NCI-H345 treated with DMSO at 0.1 percent for 48 hours (cell line): ENCODE measurements around the gene UNC119B.
"Not testable (repeated sequence)": the region's sequence is repeated elsewhere in the genome, so short reads cannot be mapped to it uniquely, and the experiment has no call there.

Experiments
- DNase-seq: peaks from one replicate; lab custom pipeline; 2025; ENCODE audit not compliant: unreplicated experiment; lab: John Stamatoyannopoulos, UW

Gene UNC119B

DNA sequence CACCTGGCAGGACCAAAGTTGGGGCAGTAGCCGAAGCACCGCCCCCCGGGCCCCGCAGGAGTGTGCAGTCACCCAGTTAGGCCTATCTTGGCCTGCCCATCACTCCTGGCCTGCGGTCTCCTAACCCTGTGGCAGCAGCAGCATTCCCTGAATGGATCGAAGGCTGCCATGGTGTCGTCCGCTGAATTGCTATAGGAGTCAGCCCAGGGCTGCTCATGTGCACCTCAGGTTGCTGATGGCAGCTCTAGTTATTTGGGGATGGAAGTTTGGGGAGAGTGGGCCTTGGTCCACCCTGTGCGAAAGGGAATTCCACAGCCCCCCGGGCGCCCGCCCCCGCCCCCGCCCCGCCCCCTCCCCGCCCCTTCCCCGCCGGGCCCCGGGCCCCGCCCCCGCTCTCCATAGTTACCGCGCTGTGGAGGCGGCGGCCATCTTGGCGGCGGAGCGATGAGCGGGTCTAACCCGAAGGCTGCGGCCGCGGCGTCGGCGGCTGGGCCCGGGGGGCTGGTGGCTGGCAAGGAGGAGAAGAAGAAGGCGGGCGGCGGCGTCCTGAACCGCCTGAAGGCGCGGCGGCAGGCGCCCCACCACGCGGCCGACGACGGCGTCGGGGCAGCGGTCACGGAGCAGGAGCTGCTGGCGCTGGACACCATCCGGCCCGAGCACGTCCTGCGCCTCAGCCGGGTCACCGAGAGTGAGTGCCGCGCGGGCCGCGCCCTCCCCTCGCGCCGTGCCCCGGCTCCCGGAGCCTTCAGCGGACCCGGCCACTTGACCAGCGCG lies at the start of gene UNC119B:
UNC119B (plus strand) TSS at position 428 of the 774 bp plus-strand sequence; CDS start at position 445, 17 bp downstream.
- DNase-seq = peak; percentile 62

DNA sequence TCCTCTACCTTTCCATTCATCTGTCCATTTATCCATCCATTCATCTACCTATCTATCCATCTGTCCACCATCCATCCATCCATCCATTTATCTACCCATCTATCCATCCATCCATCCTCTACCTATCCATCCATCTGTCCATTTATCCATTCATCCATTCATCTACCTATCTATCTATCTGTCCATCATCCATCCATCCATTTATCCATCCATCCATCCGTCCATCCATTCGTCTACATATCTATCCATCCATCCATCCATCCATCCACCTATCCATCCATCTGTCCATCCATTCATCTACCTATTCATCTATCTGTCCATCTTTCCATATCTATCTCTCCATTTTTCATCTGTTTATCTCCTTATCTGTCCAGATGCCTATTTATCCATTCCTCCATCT lies 48.8 kb upstream of the UNC119B start:
- DNase-seq = no peak

DNA sequence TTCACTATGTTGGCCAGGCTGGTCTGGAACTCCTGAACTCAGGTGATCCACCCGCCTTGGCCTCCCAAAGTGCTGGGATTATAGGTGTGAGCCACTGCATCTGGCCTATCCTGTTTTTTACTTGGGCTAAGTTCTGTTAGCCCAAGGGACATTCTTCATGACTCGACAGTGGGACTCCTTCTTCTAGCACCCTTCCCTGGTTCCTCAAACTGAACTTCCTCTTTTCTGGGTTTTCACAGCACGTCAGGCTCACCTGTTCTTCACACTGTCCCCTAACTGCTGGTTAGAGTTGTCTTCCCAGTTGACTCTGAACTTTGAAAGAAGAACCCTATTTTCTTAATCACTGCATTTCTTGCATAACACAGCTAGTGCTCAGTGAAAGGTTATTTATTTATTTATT lies 47.4 kb upstream of the UNC119B start:
- no peak for DNase-seq

DNA sequence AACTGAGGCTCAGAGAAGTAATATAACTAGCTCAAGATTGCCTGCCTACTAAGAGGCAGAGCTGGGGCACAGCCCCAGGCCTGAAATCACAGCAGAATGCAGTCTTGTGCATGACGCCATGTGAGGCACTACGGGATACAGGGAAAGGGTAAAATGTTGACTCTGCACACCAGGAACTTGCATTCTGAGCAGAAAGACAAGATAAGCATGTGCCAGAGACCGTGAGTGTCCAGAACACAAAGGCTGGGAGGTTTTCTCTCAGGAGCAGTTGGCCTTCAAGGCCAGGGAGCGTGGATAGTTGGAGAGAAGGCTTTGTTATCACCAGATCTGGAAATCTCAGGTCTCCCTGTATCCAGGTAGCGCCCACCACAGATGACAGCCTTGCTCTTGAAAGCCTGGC lies 46.5 kb upstream of the UNC119B start:
- DNase-seq = no peak

DNA sequence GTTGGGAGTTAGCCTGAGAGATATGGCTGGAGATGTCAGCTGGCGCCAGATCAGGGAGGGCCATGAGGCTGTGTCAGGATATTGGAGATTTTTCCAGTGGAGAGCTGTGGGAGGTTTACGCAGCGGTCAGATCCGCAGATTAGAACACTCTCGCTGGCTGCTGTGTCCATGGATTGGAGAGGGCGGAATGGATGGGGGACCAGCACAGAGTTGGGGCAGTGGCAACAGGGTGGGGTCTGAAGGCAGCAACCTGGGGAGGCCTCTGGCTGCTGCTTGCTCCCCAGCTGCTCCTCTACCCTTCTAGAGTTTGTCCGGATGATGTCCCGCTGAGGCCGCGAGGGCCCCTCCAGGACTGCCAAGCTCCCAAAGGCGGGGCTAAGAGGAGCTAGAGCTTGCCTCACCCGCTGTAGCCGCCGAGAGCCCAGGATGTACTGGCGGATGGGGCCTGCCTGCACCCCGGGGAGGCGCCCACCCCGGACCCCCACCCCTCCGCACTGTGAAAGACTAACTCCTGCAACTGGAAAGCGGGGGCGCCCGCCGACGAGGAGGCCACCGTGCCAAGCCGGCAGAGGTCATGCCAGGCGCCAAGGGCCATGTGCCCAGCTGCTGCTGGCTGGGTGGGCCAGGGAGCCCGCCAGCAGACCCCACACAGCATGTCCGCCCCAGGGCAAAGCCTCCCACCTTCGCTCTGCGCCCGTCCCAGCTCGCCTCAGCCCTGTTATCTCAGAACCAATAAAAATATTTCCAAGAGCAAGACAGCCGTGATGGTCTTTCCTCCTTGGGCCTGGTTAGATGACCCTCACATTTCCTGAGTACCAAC lies 43.5 kb upstream of the UNC119B start:
- no peak for DNase-seq

DNA sequence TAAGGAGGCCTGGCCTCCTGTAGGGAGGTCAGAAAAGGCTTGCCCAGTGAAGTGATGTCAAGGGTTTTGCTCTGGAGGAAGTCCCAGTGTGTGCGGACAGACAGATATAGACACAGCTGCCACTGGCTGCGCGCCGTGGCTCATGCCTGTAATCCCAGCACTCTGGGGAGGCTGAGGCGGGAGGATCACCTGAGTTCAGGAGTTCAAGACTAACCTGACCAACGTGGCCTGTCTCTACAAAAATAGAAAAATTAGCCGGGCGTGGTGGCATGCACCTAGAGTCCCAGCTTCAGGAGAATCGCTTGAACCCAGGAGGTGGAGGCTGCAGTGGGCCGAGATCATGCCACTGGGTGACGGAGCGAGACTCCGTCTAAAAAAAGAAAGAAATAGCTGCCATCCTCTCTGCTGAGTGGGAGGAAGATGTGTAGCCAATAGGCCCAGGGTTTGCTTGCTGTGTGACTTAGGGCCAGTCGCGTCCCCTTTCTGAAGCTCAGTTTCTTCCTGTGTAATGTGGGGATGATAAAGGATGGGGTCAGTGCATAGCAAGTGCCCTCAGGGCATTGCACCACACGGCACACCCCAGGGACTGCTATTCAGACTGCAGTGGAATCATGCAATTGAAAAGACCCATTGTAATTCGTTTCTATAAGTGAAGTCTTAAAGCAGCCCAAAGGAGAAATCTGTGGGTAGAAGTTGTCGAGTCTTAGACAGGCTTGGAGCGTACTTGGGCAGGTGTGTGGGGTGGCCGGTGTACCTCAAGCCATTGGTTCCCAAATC lies 42.0 kb upstream of the UNC119B start:
- DNase-seq = no peak

DNA sequence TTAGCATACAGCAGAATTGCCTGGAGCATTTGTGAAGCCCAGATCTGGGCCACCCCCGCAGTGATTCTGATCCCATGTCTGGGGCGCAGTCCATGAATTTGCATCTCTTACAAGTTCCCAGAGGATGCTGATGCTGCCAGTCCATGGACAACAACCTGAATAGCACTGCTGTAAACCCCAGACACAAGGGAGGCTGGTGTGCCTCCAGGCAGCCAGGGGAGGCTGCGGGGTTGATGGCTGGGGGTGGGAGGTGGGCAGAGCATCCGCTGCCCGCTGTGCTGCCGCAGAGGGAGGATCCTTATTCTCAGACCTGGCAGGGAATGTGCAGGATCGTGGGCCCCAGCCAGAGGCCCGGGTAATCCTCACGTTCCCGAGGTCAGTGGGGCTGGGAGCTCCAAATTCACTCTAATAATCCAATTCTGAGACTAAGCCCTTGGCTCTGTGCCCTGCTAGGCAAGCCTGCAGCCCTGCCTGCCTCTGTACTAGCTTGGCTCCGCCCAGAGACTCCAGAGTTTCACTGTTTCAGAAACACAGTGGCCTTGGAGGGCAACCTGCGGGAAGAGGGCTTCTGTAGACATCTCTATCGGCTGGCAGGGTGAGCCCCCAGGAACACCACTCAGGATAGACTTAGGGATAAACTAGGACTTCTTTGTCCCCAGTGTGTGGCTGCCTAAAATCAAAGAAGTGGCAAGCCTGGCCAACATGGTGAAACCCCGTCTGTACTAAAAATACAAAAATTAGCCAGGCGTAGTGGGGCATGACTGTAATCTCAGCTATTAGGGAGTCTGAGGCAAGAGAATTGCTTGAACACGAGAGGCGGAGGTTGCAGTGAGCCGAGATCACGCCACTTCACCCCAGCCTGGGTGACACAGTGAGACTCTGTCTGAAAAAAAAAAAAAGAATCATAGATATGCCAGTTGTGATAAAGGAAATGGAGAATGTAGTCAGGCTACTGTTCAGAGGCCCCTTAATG lies 41.1 kb upstream of the UNC119B start:
- DNase-seq = no peak

DNA sequence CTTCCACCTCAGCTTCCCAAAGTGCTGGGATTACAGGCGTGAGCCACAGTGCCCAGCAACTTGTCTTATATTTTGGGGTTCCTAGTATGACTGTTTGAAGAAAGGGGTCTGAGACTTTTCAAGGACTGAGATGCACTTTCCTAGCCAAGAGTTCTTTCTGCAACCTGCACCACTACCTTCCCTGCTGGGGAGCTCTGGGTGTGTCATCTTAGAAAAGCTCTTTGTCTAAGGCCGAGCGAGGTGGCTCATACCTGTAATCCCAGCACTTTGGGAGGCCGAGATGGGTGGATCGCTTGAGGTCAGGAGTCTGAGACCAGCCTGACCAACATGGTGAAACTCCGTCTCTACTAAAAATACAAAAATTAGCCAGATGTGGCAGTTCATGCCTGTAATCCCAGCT lies 40.0 kb upstream of the UNC119B start:
- not testable (repeated sequence) for DNase-seq

DNA sequence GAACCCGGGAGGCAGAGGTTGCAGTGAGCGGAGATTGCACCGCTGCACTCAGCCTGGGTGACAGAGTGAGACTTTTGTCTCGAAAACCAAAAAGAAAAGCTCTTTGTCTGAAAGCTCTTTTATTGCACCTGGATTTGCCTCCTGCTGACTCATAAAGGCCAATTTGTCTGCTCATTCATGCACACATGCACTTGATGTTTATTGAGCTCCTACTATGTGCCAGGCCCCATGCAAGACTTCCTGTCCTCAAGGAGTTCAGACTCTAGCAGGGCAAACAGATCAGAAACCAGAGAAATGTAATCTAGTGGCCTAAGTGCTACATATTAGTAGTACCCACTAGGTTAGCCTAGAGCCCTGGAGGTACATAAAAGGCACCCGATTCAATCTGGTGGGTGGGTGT lies 39.6 kb upstream of the UNC119B start:
- DNase-seq = no peak

DNA sequence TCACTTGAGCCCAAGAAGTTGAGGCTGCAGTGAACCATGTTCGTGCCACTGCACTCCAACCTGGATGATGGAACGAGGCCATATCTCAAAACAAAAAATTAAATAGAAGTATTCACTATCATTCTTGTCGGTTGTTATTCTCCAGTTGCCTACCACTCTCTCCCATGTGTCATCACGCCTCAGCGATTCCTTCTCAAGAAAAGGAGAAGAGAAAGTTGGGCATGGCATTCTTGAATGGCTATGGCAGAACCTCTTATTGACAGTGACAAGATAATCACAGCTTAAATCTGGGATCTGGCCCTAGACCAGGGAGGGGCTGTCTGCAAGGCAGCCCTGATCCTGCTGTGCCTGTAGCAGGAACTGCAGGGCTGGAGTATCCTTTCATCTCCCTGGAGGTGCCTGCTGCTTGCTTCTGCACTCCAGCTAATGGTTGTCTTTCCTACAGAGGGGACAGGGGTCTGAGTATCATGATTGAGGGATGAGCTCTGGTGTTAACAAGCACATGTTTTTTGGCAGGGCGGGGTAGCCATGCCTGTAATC lies 36.1 kb upstream of the UNC119B start:
- no peak for DNase-seq

DNA sequence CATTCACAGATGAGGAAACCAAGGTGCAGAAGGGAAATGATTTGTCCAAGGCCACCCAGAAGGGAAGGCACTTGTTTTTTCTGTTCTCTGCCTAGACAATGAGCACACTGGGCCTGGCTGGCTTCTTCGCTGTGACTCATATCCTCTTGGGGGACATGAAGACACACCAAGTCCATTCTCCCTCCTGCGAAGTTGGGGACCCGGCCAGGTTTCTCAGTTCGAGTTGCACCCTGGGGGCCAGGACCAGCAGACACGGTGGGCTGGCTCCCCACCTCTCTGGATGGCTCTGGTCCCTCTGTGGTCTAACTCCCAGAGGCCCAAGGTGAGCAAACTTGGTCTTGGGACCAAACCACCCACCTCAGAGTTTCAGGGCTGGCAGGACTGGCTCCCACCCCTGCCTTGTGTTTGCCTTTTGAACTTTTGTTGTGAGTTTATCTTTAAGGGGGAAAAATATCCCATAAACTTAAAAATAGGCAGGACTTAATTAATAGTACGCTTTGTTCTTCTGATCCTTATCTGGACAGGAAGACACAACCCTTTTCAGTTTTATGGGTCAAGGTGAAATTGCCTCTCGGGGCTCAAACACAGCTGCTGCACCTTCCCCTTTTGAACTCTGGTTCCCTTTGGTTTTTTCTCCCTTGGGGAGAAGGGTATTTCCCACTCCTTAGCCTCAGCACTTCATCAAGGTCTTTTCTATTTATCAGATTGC lies 32.3 kb upstream of the UNC119B start:
- no peak for DNase-seq

DNA sequence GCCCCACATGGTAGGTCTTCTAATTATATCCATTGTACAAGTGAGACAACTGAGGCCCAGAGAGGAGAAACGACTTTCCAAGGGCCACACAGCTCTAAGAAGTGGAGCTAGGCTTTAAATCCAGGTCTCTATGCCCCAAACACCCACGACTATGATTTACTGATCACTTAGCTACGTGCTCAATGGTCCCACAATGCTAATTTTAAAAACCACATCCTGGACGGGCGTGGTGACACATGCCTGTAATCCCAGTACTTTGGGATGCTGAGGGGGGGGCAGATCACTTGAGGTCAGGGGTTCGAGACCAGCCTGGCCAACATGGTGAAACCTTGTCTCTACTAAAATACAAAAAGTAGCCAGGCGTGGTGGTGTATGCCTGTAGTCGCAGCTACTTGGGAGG lies 31.7 kb upstream of the UNC119B start:
- no peak for DNase-seq

DNA sequence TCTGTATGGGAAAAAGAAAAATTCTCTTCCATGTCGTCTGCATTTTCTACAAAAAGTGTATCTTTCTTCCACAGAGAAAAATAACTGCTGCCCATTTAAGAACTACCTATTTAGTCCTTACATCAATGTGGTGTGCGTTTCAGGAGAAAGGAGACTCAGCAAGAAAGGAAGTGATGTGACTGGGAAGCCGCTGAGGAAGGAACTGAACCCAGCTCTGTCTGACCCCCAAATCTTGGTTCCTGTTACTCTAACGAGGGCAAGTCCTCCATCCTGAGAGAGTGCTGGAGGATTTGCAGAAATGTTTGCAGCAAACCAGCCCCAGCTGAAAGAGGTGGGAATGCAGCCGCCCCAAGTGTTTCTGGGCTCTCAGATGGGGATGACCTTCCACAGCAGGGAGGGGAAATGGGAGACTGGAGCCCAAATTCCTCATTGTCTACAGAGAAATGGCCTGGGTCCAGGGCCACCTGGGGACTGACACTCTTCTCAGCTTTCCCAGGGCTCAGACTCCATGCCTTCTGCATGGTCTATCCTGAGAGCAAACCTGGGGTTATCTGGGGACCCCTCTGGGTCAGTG lies 30.0 kb upstream of the UNC119B start:
- no peak for DNase-seq

DNA sequence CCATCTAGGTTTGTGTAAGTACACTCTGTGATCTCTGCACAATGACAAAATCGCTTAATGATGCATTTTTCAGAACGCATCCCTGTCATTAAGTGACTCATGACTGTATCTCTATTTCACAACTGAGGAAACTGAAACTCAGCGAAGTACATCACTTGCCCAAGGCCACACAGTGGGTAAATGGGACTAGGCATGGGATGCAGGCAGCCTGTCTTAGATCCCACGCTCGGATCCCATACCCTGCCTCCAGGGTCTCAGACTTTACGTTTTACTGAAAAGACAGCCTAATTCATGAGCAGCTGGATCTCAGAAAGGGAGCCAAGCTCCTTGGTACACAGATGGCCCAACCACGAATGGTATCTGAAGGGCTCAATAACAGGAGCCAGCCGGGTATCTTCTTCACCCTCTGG lies 25.7 kb upstream of the UNC119B start:
- DNase-seq = no peak

DNA sequence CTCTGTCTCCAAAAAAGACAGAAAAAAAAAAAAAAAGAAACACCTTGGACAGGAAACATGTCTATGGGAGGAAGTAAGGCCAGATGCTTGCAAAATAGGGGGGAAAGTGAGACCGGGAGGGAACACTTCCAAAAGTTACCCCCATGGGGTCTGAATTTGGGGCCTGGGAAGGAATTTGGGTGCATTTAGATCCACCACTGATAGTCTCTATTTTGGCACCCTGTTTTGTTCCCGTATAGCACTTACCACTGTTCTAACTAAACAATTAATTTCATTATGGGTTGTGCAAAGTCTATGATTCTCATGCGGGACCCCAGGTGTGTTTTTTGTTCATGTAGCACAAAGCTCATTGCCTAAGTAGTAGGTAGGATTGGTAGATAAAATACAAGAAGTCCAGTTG lies 24.7 kb upstream of the UNC119B start:
- DNase-seq = no peak

DNA sequence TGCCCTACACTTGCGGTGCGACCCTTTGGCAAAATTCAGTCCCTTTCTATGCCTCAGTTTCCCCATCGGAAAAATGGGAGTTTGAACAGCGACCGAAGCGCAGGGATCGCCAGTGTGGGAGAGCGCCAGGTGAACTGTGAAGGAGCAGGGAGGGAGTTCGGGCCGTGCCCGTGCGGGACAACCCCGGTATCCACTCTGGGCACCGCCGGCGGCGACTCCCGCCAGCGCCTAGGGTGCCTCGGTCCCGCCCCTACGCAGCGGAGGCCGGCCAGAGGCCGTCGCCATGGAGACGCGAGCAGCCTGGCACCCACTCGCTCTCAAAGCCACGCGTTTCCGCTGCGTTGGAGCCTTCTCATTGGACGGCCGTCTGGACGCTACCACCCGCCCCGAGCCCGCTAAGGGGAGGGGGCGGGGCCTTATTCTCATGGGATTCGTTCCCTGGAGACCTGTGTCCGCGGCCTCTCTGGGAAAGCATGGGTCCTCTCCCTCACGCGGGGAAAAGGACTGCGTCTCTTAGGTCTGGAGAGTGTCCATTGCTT lies 24.0 kb upstream of the UNC119B start:
- DNase-seq = peak; percentile 94

DNA sequence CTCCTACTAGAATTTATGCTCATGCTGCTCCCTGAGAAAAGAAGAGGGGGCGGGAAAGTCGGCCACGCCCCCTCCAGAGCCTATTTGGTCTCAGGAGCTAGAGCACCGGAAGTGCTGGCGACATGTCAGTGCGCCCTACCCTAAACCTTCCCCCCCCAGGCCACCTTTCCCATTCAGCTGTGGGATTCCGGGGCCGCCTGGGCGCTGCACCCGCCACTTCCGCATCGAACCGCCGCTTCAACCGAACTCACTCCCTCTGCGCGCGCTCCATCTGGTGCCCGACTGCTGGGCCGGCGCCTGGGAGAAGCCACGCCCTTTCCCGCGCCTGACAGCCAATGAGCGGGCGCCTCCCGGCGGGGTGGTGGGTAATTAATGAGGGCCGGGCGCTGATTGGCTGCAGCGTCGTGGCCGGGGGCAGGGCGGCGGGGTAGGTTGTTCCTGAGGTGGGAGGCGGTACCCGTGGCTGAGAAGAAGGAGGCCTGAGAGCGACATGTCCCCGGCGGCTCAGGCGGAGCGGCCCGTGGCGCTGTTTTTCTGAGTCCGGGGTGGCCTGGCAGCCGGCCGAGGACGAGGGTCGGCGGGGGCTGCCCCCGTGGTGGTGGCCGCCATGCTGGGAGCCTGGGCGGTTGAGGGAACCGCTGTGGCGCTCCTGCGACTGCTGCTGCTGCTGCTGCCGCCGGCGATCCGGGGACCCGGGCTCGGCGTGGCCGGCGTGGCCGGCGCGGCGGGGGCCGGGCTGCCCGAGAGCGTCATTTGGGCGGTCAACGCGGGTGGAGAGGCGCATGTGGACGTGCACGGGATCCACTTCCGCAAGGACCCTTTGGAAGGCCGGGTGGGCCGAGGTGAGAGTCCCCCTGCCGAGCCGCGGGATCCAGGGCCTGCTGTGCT lies 23.3 kb upstream of the UNC119B start, which contains the start of gene MLEC:
MLEC (plus strand) TSS at position 460 of the 888 bp plus-strand sequence; CDS start at position 608, 148 bp downstream.
- DNase-seq = peak; percentile 95
